Measurements from ENCODE around the gene MTA1.
A peak's percentile ranks its signal among the peaks of the same experiment; 100 is the strongest.

MTA1 gene

GRCh38 chr14:105486163-105486973 is 66.7 kb downstream of the MTA1 start, which contains the start of gene CRIP1:
CRIP1 (plus strand) TSS chr14:105486886; CDS start chr14:105487260, 374 bp downstream.
- H3K9me3 ChIP-seq (ENCODE audit: low read length), result no peaks in the 10 kb centered on the region
- H3K9ac ChIP-seq (ENCODE audit: low read length), result no peak within 1 kb of the TSS
- peaks cover 39% of the 10 kb centered on the region for H3K4me1 ChIP-seq (ENCODE audit: insufficient read depth, low read length)
- H3K4me3 ChIP-seq (ENCODE audit: low read depth in 1 of 2, low read length in 2 of 2), result peak within 1 kb of the TSS in 1 of 2 donors; percentile 41
- peak within 1 kb of the TSS; percentile 34 for H3K27ac ChIP-seq (ENCODE audit: low read depth, low read length)
- peaks cover 0 to 25% of the 10 kb centered on the region in 2 donors for H3K27me3 ChIP-seq (ENCODE audit: control insufficient read depth in 1 of 2, insufficient read depth in 2 of 2, low read length in 2 of 2)
- H3K36me3 ChIP-seq (ENCODE audit: insufficient read depth, low read length), result no peaks in the 10 kb centered on the region

DNA sequence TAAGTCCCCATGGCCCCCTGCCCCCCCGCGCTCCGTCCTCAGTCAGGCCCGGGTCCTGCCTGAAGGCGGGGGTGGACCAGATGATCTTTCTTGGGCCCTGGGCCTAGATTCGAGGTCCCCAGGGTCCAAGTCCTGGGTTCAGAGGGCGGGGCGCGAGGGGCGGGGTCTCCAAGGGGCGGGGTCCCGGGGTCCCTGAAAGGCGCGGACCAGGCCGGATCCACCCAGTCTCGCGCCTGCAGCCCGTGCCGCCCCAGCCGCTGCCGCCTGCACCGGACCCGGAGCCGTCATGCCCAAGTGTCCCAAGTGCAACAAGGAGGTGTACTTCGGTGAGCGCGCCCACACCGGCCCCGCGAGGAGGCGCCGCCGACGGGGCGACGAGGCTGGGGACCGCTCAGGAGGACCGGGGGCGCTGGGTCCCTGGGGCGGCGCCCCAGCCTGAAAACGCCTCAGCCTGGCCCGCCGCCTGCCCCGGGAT is 67.4 kb downstream of the MTA1 start:
- Histone ChIP-seq H3K9ac (ENCODE audit: low read length) (no peak overlapping the region), H3K4me1 (ENCODE audit: insufficient read depth, low read length) (peaks cover 40% of the 10 kb centered on the region), H3K27me3 (ENCODE audit: control insufficient read depth in 1 of 2, insufficient read depth in 2 of 2, low read length in 2 of 2) (peaks cover 0 to 25% of the 10 kb centered on the region in 2 donors), H3K27ac (ENCODE audit: low read depth, low read length) (no peak overlapping the region), H3K4me3 (ENCODE audit: low read depth in 1 of 2, low read length in 2 of 2) (peak overlapping the region in 1 of 2 donors; percentile 41), H3K36me3 (ENCODE audit: insufficient read depth, low read length) (no peaks in the 10 kb centered on the region), H3K9me3 (ENCODE audit: low read length) (no peaks in the 10 kb centered on the region)

DNA sequence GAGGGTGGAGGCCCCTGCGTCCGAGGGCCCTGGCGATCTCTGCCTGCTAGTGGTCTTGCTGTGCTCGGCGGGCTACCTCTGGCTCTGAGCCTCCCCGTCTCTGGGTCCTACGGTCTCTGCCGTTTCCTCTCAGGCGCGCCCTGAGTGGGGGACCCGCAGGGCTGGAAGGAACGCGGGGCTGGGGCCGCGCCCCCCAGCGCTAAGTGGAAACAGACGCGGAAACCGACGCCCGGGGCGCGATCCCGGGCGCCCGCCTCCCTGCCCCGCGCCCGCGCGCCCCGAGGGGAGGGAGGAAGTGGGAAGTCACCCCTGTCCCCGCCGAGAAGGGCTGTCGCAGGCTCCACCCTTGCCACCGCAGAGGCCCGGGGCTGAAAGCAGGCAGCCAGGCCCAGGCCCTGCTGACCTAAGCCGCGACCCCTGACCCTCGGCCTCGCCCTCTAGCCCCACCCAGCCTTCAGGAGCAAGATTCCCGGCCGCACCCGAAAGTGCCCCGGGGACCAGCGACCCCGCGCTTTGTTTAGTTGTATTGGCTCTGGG is 67.9 kb downstream of the MTA1 start:
- peaks cover 0 to 25% of the 10 kb centered on the region in 2 donors for H3K27me3 ChIP-seq (ENCODE audit: control insufficient read depth in 1 of 2, insufficient read depth in 2 of 2, low read length in 2 of 2)
- peaks cover 37% of the 10 kb centered on the region for H3K4me1 ChIP-seq (ENCODE audit: insufficient read depth, low read length)
- no peak overlapping the region for H3K27ac ChIP-seq (ENCODE audit: low read depth, low read length)
- no peak overlapping the region for H3K9ac ChIP-seq (ENCODE audit: low read length)
- H3K9me3 ChIP-seq (ENCODE audit: low read length), result no peaks in the 10 kb centered on the region
- no peaks in the 10 kb centered on the region for H3K36me3 ChIP-seq (ENCODE audit: insufficient read depth, low read length)
- peak overlapping the region in 1 of 2 donors; percentile 41 for H3K4me3 ChIP-seq (ENCODE audit: low read depth in 1 of 2, low read length in 2 of 2)

DNA sequence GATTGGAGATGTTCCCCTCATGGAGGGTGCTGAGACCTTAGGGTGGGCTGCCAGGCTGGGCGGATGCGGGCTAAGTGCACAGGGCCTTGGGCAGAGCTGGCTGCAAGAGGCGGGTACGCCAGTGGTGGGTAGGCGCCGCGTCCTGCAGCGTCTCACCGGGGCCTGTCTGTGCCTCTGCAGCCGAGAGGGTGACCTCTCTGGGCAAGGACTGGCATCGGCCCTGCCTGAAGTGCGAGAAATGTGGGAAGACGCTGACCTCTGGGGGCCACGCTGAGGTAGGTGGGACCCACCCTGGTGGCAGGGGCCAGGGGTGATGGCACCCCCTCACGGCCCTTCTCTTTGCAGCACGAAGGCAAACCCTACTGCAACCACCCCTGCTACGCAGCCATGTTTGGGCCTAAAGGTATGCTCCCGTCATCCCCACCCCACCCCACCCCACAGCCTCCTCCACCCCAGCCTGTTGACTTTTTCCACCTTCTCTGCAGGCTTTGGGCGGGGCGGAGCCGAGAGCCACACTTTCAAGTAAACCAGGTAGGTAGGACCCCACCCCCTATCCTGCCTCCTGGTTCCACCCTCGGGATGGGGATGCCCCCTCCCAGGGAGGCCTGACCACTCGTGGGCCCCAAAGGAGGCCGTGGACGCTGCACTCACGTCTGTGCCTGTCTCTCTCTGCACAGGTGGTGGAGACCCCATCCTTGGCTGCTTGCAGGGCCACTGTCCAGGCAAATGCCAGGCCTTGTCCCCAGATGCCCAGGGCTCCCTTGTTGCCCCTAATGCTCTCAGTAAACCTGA is 68.6 kb downstream of the MTA1 start:
- H3K4me1 ChIP-seq (ENCODE audit: insufficient read depth, low read length), result peaks cover 30% of the 10 kb centered on the region
- H3K4me3 ChIP-seq (ENCODE audit: low read depth in 1 of 2, low read length in 2 of 2), result peak overlapping the region in 1 of 2 donors; percentile 41

DNA sequence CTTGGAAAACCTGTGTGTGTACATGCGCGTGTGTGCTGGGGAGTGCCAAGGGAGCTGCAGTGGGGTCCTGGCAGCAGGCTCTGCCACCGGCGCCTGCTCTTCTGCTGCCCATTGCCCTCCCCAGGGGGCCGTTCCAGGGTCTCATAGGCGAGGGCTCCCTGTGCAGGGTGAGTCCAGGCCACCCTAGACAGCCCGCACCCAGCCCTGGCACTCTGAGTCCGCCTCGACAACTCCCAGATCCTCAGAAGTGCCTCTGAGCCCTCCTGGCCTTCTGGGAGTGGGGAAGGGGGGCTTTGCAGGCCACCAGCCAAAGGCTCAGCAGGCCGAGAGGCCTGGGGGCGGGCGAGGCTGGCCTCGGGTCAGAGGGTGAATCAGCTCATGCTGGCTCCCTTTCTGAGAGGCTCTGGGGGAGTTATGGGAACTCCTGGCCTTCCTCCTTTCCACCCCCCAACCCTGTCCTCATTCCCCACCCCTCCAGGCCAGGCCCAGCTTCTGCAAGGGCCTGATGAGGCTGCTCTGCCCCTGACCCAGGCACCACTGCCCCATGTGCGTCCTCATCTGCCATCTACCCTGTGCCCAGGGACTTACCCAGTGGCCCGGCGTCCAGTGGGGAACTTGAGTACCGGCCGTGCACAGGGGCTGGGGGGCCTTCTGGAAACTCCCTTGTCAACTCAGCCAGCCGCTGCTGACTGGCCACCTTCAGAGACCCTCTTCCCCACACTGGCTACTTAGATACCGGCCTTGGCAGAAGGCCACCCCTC is 69.3 kb downstream of the MTA1 start:
- Histone ChIP-seq H3K9ac (ENCODE audit: low read length) (no peak overlapping the region), H3K27me3 (ENCODE audit: control insufficient read depth in 1 of 2, insufficient read depth in 2 of 2, low read length in 2 of 2) (peaks cover 0 to 25% of the 10 kb centered on the region in 2 donors), H3K4me1 (ENCODE audit: insufficient read depth, low read length) (peaks cover 27% of the 10 kb centered on the region), H3K4me3 (ENCODE audit: low read depth in 1 of 2, low read length in 2 of 2) (peak overlapping the region; percentile 14 to 61), H3K9me3 (ENCODE audit: low read length) (no peaks in the 10 kb centered on the region), H3K27ac (ENCODE audit: low read depth, low read length) (peak overlapping the region; percentile 82), H3K36me3 (ENCODE audit: insufficient read depth, low read length) (no peaks in the 10 kb centered on the region)

More for the DNA sequence above, 68.6 kb downstream of the MTA1 start:
- peaks cover 0 to 25% of the 10 kb centered on the region in 2 donors for H3K27me3 ChIP-seq (ENCODE audit: control insufficient read depth in 1 of 2, insufficient read depth in 2 of 2, low read length in 2 of 2)
- no peaks in the 10 kb centered on the region for H3K9me3 ChIP-seq (ENCODE audit: low read length)
- peak overlapping the region; percentile 44 for H3K27ac ChIP-seq (ENCODE audit: low read depth, low read length)
- H3K36me3 ChIP-seq (ENCODE audit: insufficient read depth, low read length), result no peaks in the 10 kb centered on the region
- no peak overlapping the region for H3K9ac ChIP-seq (ENCODE audit: low read length)

DNA sequence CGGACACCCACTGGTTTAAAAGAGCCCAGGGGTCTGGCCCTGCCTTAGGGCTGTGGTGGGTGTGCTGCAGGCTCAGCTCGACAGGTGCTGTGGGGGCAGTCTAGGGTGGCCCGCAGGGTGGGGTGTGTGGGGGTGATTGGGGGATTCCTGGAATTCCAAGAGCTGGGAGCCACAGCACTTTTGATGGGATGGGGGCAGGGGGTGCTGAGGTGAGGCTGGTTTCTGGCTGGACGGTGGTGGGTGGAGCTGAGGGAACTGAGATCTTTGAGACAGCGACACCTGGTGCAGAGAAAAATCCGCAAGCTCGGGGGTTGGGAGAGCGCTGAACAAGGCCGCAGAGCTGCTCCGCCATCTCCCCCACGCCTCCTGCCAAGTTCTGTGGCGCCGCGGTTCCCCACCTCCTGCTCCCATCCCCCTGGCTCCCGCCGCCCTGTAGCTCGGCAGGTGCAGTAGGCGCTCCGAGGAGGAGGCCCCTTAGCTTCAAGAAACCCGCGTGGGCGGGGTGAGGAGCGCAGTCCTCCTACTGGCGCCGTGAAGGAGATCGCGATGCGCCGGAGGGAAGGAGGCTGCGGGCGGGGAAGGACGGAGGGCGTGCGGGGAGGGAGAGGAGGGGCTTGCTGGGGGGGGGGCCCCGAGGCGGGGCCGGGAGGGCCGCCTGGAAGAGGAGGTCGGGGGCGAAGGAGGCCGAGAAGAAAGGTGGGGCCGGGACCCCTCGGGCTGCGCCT is 70.1 kb downstream of the MTA1 start:
- Histone ChIP-seq H3K9me3 (ENCODE audit: low read length) (no peaks in the 10 kb centered on the region), H3K36me3 (ENCODE audit: insufficient read depth, low read length) (no peaks in the 10 kb centered on the region), H3K4me1 (ENCODE audit: insufficient read depth, low read length) (peaks cover 20% of the 10 kb centered on the region), H3K27ac (ENCODE audit: low read depth, low read length) (peak overlapping the region; percentile 82), H3K4me3 (ENCODE audit: low read depth in 1 of 2, low read length in 2 of 2) (peak overlapping the region; percentile 49 to 61), H3K9ac (ENCODE audit: low read length) (no peak overlapping the region), H3K27me3 (ENCODE audit: control insufficient read depth in 1 of 2, insufficient read depth in 2 of 2, low read length in 2 of 2) (peaks cover 0 to 25% of the 10 kb centered on the region in 2 donors)

GRCh38 chr14:105490267-105490571 is 70.6 kb downstream of the MTA1 start:
- H3K27ac ChIP-seq (ENCODE audit: low read depth, low read length), result peak overlapping the region; percentile 82
- peaks cover 19% of the 10 kb centered on the region for H3K4me1 ChIP-seq (ENCODE audit: insufficient read depth, low read length)
- H3K9me3 ChIP-seq (ENCODE audit: low read length), result no peaks in the 10 kb centered on the region
- peaks cover 0 to 25% of the 10 kb centered on the region in 2 donors for H3K27me3 ChIP-seq (ENCODE audit: control insufficient read depth in 1 of 2, insufficient read depth in 2 of 2, low read length in 2 of 2)
- H3K4me3 ChIP-seq (ENCODE audit: low read depth in 1 of 2, low read length in 2 of 2), result peak overlapping the region; percentile 49 to 61
- H3K36me3 ChIP-seq (ENCODE audit: insufficient read depth, low read length), result no peaks in the 10 kb centered on the region
- H3K9ac ChIP-seq (ENCODE audit: low read length), result no peak overlapping the region

DNA sequence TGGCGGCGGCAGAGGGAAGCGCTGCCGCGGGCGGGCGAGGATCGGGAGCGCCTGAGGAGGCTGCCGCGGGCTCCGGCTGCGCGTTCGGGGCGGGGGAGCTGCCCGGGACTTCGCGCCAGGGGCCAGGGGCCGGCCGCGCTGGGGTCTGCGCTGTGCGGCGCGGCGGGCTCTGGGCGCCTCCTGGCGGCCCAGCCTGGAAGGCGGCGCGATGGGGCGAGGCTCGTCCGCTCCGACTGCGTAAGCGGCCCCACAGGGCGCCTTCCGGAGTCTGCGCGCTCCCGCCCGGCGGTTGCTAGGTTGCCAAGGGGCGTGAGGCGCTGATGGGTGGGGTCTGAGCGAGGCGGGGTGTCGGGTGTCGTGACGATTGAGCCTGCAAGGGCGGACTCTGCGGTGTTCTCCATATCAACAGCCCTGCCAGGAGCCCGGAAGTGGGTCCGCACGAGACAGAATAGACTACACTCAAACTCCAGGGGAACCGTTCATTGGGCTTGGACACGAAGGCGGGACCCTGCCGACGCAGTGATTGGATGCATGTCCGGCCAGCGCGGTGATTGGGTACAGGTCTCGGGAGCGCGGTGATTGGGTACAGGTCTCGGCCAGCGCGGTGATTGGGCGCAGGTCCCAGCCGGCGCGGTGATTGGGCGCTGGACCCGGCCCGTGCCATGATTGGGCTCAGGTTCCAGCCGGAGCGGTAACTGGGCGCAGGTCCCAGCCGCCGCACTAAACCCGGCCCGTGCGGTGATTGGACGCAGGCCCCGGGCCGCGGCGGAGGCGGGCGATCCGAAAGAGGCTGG is 71.1 kb downstream of the MTA1 start, which contains the start of gene TEDC1:
TEDC1 (plus strand) TSS at position 675 of the 794 bp plus-strand sequence. CDS start 130 bp downstream, outside the sequence.
- H3K36me3 ChIP-seq (ENCODE audit: insufficient read depth, low read length), result no peaks in the 10 kb centered on the region
- no peaks in the 10 kb centered on the region for H3K9me3 ChIP-seq (ENCODE audit: low read length)
- H3K4me3 ChIP-seq (ENCODE audit: low read depth in 1 of 2, low read length in 2 of 2), result peak within 1 kb of the TSS; percentile 49 to 61
- no peak within 1 kb of the TSS for H3K9ac ChIP-seq (ENCODE audit: low read length)
- H3K4me1 ChIP-seq (ENCODE audit: insufficient read depth, low read length), result peaks cover 16% of the 10 kb centered on the region
- H3K27me3 ChIP-seq (ENCODE audit: control insufficient read depth in 1 of 2, insufficient read depth in 2 of 2, low read length in 2 of 2), result peaks cover 0 to 23% of the 10 kb centered on the region in 2 donors
- peak within 1 kb of the TSS; percentile 82 for H3K27ac ChIP-seq (ENCODE audit: low read depth, low read length)

- peaks cover 0 to 16% of the 10 kb centered on the region in 2 donors for H3K27me3 ChIP-seq (ENCODE audit: control insufficient read depth in 1 of 2, insufficient read depth in 2 of 2, low read length in 2 of 2)
- H3K36me3 ChIP-seq (ENCODE audit: insufficient read depth, low read length), result no peaks in the 10 kb centered on the region
- no peaks in the 10 kb centered on the region for H3K9me3 ChIP-seq (ENCODE audit: low read length)
- H3K27ac ChIP-seq (ENCODE audit: low read depth, low read length), result peak overlapping the region; percentile 6
- H3K4me3 ChIP-seq (ENCODE audit: low read depth in 1 of 2, low read length in 2 of 2), result peak overlapping the region; percentile 27 to 47
- H3K4me1 ChIP-seq (ENCODE audit: insufficient read depth, low read length), result peaks cover 15% of the 10 kb centered on the region
- no peak overlapping the region for H3K9ac ChIP-seq (ENCODE audit: low read length)
Observed at GRCh38 chr14:105491366-105491973, 71.8 kb downstream of the MTA1 start.
